Stimulated activated effector memory CD8-positive, alpha-beta T cell treated with anti-CD3 and anti-CD28 coated beads, Interleukin-12 subunit alpha, Interleukin-12 subunit beta, amount 100 ng/mL, for 72 hours (primary cell): ENCODE results near the gene SARS2.
"Not testable (repeated sequence)": the region's sequence is repeated elsewhere in the genome, so short reads cannot be mapped to it uniquely, and the experiment has no call there.

ENCODE experiments used
- ATAC-seq: fragments of 150-1000 bp; cut with Tn5 transposase; 2 replicates; pipeline ENCODE4 v1.10.0; 2021
- DNase-seq, 2 donors: peaks; one replicate each; pipeline ENCODE4 v3.0.0; 2021 to 2022; ENCODE audit warnings: low spot score in 2 of 2
- H3K27ac Mint-ChIP-seq: one replicate; pipeline ENCODE4 v1.8.0; 2022; ENCODE audit warnings: mild to moderate bottlenecking, mixed read lengths
- H3K36me3 Mint-ChIP-seq: one replicate; pipeline ENCODE4 v1.8.0; 2022; ENCODE audit warnings: mild to moderate bottlenecking, mixed read lengths
- H3K4me1 Mint-ChIP-seq: one replicate; pipeline ENCODE4 v1.8.0; 2022; ENCODE audit warnings: mixed read lengths
- H3K4me3 Mint-ChIP-seq: one replicate; pipeline ENCODE4 v1.8.0; 2022; ENCODE audit warnings: mild to moderate bottlenecking, mixed read lengths
- H3K9me3 Mint-ChIP-seq: one replicate; pipeline ENCODE4 v1.8.0; 2022; ENCODE audit warnings: mixed read lengths

SARS2 gene

DNA sequence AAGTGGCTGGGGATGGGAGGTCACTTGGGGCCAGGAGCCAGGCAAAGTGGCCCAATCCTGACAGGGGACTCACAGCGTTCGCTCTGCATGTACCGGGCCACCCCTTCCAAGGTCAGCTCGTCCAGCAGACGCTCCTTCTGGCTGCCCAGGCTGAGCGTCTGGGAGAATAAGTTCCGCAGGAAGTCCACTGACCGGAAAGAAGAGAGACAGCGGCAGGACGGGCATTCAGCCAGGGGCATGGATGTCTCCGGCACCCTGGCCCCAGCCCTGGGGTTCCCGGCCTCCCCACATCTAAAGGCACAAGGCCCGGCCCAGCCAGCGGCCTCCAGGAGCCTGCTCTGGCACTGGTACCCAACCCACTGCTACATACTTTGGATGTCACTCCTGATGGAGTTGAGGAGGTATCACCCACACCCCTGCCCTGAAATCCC, 37.2 kb downstream of the SARS2 start:
- ATAC-seq, result no peak
- H3K4me3 Mint-ChIP-seq, result no peak overlapping the region
- DNase-seq, result no peak
- H3K27ac Mint-ChIP-seq, result no peak overlapping the region
- peaks cover 35% of the 10 kb centered on the region for H3K36me3 Mint-ChIP-seq
- H3K4me1 Mint-ChIP-seq, result peaks cover 27% of the 10 kb centered on the region
- H3K9me3 Mint-ChIP-seq, result no peaks in the 10 kb centered on the region

DNA sequence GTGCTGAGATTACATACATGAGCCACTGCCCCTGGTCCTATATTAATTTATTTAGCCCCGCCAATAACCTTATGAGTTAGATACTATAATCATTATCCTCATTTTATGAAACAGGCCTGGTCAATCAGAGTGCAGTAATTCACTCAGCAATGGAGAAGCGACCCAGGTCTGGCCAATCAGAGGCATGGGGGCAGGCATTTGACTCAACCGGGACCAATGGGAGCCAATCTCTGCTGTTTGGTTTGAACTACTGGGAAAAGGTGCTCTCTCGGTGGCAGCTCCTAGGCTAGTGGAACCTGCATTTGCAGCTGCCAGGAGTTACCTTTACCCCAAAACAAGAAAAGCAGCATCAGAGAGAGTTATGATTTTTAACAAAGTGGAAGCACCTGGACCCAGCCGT, 37.7 kb downstream of the SARS2 start:
- peaks cover 22% of the 10 kb centered on the region for H3K4me1 Mint-ChIP-seq
- H3K4me3 Mint-ChIP-seq, result no peak overlapping the region
- H3K36me3 Mint-ChIP-seq, result peaks cover 40% of the 10 kb centered on the region
- H3K27ac Mint-ChIP-seq, result no peak overlapping the region
- ATAC-seq (no peak), DNase-seq (no peak)
- H3K9me3 Mint-ChIP-seq, result no peaks in the 10 kb centered on the region

DNA sequence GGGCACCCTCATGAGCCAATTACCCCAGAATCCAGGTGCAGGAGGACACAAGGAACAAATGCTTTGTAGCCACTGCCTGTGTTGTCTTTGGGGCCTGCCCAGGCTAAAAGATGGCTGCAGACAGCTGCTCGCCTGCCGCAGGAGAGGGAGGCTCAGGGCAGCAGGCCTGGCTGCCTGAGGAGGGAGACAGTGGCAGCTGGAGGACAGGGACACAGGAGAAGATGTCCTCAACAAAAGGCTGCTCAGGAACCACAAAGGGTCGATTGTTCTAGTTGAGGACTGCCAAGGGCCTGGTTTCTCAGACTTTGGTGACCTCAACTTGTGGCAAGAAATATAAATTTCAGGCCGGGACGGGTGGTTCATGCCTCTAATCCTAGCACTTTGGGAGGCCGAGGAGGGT, 38.8 kb downstream of the SARS2 start:
- peaks cover 14% of the 10 kb centered on the region for H3K4me1 Mint-ChIP-seq
- no peak overlapping the region for H3K4me3 Mint-ChIP-seq
- ATAC-seq (no peak), DNase-seq (no peak)
- H3K27ac Mint-ChIP-seq, result no peak overlapping the region
- H3K9me3 Mint-ChIP-seq, result no peaks in the 10 kb centered on the region
- peaks cover 40% of the 10 kb centered on the region for H3K36me3 Mint-ChIP-seq

DNA sequence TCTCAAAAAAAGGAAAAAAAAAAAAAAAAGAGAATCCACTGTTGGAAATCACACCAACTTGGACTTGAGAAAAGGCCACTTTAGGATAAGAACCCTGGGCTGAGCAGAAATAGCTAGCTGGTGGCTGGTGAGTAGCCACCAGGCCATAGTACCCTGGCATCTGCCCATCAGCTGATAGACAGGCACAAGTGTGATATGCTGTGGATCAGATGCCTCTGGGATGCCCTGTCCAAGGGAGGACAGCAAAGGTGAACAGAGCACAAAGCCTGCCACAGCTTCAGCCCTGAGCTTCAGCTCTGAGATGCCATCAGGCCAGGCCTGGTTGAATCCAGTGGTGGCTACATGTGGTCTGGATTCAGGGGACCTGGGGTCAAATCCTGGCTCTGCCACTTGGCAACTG, 39.9 kb downstream of the SARS2 start:
- ATAC-seq, result no peak
- peaks cover 46% of the 10 kb centered on the region for H3K36me3 Mint-ChIP-seq
- H3K4me1 Mint-ChIP-seq, result peaks cover 13% of the 10 kb centered on the region
- no peak for DNase-seq
- H3K27ac Mint-ChIP-seq, result no peak overlapping the region
- H3K9me3 Mint-ChIP-seq, result no peaks in the 10 kb centered on the region
- H3K4me3 Mint-ChIP-seq, result no peak overlapping the region

DNA sequence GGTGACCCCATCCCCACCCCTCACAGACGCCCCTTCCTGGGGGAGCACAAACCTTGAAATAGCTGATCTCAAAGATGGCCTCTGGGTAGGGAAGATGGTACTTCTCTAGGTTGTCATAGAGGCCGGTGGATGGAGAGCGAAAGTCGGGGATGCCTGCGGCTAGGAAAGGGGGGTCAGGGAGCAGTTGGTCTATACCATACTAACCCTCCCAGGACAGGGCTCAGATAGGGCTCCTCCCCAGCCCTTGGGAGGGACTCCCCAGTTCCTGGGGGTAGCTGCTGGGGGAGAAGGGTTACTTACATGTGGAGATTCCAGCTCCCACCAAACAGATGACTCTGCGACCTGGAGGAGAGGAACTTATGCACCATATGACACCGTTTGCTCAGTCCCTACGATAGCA, 40.8 kb downstream of the SARS2 start:
- H3K9me3 Mint-ChIP-seq, result no peaks in the 10 kb centered on the region
- peaks cover 4% of the 10 kb centered on the region for H3K4me1 Mint-ChIP-seq
- ATAC-seq (no peak), DNase-seq (no peak)
- peaks cover 45% of the 10 kb centered on the region for H3K36me3 Mint-ChIP-seq
- no peak overlapping the region for H3K4me3 Mint-ChIP-seq
- H3K27ac Mint-ChIP-seq, result no peak overlapping the region

DNA sequence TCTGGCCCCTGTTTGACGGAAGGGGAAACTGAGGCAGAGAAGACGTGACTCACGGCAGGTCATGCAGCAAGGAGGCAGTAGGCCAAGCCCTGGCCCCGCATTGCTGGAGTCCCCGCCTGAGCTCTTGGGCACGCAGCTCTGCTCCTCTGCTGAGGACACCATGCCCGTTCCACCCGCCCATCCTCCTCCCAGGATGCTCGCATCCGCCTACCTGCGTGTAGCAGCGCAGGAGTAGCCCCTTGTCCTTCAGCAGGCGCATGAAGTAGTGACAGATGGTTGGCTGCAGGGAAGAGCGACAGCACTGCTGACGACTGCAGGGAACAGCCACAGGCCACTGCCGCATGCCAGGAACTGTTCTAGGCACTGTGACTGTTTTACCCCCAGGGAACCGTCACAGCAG, 41.7 kb downstream of the SARS2 start:
- Mint-ChIP-seq H3K36me3 (peaks cover 36% of the 10 kb centered on the region), H3K27ac (no peak overlapping the region), H3K4me1 (no peaks in the 10 kb centered on the region), H3K4me3 (no peak overlapping the region), H3K9me3 (no peaks in the 10 kb centered on the region)
- DNase-seq (no peak), ATAC-seq (no peak)

DNA sequence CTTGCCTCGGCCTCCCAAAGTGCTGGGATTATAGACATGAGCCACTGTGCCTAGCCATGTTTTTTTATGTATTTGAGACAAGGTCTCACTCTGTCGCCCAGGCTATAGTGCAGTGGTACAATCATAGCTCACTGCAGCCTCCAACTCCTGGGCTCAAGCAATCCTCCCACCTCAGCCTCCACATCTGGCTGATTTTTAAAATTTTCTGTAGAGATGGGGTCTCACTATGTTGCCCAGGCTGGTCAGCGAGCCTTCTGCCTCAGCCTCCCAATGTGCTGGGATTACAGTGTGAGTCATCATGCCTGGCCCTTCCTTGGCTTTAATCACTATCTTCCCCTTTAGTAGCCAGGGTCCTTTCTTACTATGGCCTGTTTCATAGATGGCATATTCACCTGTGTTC, 45.9 kb downstream of the SARS2 start:
- Mint-ChIP-seq H3K27ac (peak overlapping the region; percentile 53), H3K36me3 (peaks cover 62% of the 10 kb centered on the region)
- H3K4me3 Mint-ChIP-seq, DNase-seq, ATAC-seq, H3K9me3 Mint-ChIP-seq, H3K4me1 Mint-ChIP-seq: not testable (repeated sequence)

DNA sequence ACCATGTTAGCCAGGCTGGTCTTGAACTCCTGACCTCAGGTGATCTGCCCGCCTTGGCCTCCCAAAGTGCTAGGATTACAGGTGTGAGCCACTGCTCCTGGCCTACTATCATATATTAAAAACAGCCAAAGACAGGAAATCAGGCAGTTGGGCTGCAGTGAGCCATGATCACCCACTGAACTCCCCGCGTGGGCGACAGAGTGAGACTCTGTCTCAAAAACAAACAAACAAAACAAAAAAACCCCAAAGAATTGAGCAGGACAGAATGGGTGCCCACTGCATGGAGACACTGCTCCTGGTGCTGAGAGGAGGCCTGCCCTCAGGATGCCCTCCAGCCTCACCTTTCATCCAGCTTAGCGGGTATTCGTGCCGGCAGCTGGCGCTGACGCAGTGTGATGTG, 47.3 kb downstream of the SARS2 start:
- no peak for ATAC-seq
- Mint-ChIP-seq H3K4me1 (peaks cover 14% of the 10 kb centered on the region), H3K36me3 (peaks cover 48% of the 10 kb centered on the region), H3K27ac (peak overlapping the region; percentile 78), H3K9me3 (no peaks in the 10 kb centered on the region), H3K4me3 (no peak overlapping the region)
- no peak for DNase-seq

DNA sequence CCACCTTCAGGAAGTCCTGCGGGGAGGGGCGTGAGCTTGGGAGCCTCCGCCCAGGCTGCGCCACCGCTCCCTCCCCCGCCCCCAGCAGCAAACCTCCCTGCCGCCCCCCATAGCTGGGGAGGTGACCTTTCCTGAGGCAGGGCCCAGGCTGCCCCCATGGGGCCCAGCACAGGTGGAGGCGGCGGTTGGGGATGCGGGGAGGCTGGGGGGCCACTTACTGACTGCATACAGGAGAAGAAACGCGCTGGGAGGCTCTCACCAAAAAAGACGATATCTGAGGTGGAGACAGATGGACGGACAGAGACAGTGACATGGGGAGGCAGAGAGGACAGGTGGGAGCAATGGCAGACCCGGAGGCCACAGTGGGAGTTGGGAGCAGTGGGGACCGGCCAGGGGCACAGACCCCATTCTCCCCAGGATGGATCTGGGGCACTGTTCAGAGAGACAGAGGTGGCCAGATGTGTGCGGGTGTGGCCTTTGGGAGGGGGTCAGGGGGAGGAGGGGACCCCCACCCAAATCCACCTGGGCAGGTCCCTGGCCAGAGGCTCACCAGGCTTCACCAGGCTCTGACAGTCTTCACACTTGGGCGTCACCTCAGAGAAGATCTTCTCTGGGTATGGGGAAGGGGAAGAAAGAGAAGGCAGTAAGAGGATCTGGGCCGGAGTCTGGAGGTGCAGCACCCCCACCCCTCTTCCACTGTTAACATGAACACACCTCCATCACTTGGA, 49.5 kb downstream of the SARS2 start:
- H3K4me1 Mint-ChIP-seq, result peaks cover 33% of the 10 kb centered on the region
- peak overlapping the region; percentile 50 for H3K27ac Mint-ChIP-seq
- ATAC-seq (no peak), DNase-seq (no peak)
- peaks cover 50% of the 10 kb centered on the region for H3K36me3 Mint-ChIP-seq
- no peaks in the 10 kb centered on the region for H3K9me3 Mint-ChIP-seq
- H3K4me3 Mint-ChIP-seq, result no peak overlapping the region

DNA sequence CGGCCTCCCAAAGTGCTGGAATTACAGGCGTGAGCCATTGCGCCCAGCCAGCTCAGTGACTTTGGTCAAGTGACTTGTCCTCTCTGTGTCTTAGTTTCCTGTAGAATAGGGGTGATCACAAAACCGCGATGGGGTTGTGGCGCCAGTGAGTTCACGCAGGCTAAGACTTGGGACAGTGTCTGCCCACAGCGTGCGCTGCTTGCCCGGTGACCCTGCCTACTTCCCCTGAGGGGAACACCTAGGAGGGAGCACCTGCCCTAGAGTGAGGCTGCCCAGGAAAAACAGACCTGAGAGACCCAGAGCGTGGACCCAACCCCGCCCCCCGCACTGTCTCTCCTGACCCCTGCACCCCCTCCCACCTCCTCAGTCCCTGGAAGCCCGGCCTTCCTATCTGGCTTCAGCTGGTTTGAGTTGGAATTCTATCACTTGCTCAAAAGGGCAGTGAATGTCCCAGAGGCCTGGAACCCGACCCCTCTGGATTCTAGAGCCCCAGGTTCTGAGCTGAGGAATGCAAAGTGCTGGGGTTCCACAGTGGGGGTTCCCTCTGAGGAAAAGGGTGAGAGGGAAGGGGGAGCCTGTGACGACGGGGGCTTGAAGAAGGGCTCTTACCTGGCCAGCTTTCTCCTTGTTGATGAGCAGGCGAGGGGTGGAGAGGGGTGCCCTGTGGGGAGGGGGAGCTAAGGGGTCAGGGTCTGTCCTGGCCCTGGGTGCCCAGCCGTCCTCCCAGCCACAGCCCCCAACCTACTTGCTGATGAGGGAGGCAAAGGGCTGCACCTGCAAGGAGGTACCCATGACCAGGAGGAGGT, 50.3 kb downstream of the SARS2 start:
- H3K36me3 Mint-ChIP-seq, result peaks cover 56% of the 10 kb centered on the region
- no peak for DNase-seq
- no peaks in the 10 kb centered on the region for H3K9me3 Mint-ChIP-seq
- peaks cover 33% of the 10 kb centered on the region for H3K4me1 Mint-ChIP-seq
- H3K27ac Mint-ChIP-seq, result peak overlapping the region; percentile 50
- H3K4me3 Mint-ChIP-seq, result no peak overlapping the region
- ATAC-seq, result no peak

DNA sequence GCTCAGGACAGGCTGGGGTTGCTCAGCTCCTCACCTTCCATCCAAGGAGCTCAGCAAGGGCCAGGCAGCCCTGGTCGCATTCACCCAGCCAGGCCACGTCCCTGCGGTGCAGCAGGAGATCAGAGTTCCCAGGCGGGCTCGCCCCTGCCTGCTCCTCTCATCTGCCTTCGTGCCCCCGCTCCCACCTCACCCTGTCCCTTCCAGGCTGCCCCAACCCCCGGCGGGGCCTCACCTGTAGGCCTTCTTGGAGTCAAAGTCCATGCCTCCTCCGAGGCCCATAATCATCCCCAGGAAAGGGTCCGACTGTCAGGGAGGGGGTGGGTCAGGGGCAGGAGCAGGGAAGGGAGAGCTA, 51.2 kb downstream of the SARS2 start:
- Mint-ChIP-seq H3K4me1 (peaks cover 33% of the 10 kb centered on the region), H3K9me3 (no peaks in the 10 kb centered on the region), H3K27ac (peak overlapping the region; percentile 99), H3K4me3 (no peak overlapping the region), H3K36me3 (peaks cover 65% of the 10 kb centered on the region)
- no peak for DNase-seq
- ATAC-seq, result no peak

DNA sequence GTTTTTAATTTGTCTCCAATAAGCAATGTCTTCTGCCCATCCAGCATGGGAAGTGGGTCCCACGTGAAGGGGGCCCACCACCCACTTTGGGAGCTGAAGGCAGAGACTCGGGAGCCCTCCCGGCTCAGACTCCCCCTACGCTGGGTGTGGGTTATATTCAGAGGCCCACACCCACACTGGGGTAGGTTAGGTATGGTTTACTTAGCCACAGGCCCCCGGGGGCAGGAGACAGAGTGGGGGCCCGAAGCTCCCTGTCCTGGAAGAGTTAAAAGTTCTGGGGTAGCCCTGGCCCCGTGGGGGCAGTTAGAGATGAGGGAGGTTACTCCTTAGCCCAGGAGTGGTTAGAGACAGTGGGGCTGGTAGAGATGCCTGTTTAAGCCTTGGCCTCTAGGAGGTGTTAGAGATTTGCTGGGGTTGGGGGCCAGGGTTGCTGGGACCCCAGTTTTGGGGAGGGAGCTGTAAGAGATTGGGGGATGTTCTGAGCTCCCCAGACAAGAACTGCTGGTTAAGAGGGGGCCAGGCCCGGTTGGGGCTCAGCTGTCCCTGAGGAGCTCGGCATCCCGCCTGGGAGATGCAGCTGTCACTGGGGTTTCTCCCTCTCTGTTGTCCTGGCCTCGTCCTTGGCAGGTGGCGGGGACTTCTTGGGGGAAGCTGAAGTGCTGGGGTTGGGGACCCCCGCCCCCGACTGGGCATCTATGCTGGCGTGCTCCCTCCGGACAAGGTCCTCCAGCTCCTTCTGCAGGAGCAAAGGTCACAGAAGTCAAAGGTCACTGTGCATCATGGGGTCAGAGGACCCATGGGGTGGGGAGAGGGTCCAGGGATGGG, 51.8 kb downstream of the SARS2 start:
- DNase-seq (no peak), ATAC-seq (peak; percentile 46)
- Mint-ChIP-seq H3K4me3 (peak overlapping the region; percentile 89), H3K9me3 (no peaks in the 10 kb centered on the region), H3K27ac (peak overlapping the region; percentile 99), H3K4me1 (peaks cover 33% of the 10 kb centered on the region), H3K36me3 (peaks cover 70% of the 10 kb centered on the region)

DNA sequence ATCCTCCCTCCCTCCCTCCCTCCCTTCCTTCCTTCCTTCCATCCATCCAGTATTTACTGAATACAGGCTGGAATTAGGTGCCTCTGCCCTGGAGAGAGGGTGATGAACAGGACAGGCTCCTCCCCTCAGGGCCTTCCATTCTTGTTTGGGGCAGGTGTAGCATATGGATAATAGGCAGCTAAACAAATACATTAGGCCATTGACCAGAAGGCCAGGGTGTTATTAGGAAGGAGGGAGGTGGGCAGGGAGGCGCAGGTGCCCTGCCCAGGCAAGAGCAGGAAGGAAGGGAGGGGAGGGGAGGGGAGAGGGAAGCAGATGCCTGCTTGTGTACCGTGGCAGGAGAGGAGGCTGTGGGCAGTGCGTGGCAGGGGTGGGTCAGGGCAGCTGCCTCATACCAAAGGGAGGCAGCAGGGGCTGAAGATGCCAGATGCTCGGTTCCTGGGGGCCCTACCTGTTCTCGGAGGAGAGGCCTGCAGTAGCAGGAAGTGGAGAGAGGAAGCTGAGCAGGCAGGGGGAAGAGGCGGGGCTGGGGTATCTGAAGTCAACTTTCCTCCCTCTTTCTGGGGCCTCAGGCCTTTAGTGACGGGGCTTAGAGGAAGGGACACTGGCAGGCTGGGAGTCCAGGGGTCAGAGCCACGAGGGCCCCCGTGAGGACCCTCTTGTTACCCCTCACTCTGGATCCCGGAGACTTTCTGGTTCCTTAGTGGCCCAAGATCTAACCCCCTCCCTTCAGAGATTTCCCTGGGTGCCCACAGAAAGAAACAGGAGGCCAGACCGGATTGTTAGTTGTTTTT, 52.6 kb downstream of the SARS2 start, which contains the start of gene RINL:
RINL (minus strand) TSS at position 495 of the 794 bp plus-strand sequence. CDS start 1,533 bp downstream, outside the sequence.
- peaks cover 73% of the 10 kb centered on the region for H3K36me3 Mint-ChIP-seq
- DNase-seq (peak; percentile 40 to 81), ATAC-seq (peak; percentile 91)
- H3K4me1 Mint-ChIP-seq, result peaks cover 27% of the 10 kb centered on the region
- H3K9me3 Mint-ChIP-seq, result no peaks in the 10 kb centered on the region
- peak within 1 kb of the TSS; percentile 99 for H3K27ac Mint-ChIP-seq
- H3K4me3 Mint-ChIP-seq, result peak within 1 kb of the TSS; percentile 89

DNA sequence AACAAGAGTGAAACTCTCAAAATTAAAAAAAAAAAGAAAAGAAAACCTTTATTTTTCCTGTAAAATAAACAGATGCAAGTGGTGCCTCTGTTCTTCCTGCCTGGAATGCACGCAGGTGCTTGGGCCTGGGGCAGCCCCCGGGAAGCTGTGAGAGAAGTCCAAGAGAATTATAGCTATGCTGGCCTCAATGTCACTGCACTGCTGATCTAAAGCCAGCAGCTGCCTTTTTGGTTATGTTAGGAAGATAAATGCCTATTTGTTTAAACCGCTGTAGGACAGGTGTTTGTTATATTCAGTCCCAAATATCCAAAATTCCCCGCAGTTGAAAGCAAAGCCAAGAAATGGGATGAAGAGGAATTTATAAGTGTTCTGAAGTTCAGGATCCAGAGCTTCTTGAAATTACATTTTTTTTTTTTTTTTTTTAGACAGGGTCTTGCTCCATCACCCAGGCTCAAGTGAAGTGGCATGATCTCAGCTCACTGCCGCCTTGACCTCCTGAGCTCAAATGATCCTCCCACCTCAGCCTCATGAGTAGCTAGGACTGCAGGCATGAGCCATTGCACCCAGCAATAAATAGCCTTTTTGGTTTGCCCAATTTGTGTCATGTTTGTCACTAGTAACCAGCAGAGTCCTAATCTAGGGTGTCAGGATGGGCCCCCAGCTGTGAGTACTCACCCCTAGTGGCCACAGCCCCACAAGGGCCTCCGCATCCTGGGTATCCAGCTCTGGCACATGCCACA, 54.7 kb downstream of the SARS2 start:
- Mint-ChIP-seq H3K9me3 (no peaks in the 10 kb centered on the region), H3K4me1 (peaks cover 35% of the 10 kb centered on the region), H3K4me3 (peak overlapping the region; percentile 89), H3K36me3 (peaks cover 73% of the 10 kb centered on the region), H3K27ac (peak overlapping the region; percentile 99)
- ATAC-seq (no peak), DNase-seq (no peak)
